ELR (cell line): ENCODE data around the gene NLK.
"Not testable (repeated sequence)": the region's sequence is repeated elsewhere in the genome, so short reads cannot be mapped to it uniquely, and the experiment has no call there.

ENCODE experiments used
- DNase-seq: peaks from one replicate; pipeline ENCODE4 v3.0.0-alpha.2; 2015; ENCODE audit warnings: low read depth

NLK gene

DNA sequence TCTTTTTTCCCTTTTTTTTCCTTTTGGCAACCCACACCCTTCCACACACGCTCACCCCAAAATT lies at the start of gene NLK:
Gene NLK, plus strand, starts transcription at position 21 of the 64 bp plus-strand sequence. CDS start 197 bp downstream, outside the sequence.
- DNase-seq: no peak

DNA sequence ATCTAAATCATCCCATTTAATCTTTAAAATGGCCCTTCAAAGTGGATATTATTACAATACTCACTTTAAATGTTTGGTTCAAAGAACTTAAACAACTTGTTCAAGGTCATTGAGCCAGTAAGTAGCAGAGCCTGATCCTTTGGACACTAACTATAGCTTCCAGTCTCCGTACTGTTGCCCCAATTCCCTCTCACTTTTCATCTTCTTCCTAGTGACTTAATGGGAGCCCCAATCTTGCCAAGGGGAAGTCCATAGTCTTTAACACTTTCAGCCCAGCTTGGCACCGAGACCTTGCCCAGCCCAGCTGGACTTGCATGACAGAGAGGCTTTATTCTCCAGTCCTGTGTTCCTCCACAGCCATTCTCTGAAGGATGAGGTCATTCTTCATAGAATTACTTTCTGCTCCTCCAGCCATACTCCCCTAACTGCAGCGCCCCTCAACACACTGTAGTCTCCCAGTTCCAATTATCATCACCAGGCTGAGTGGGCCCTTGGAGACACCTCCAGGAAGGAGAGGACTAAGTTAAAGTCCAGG lies 49.2 kb upstream of the NLK start:
- DNase-seq: no peak

DNA sequence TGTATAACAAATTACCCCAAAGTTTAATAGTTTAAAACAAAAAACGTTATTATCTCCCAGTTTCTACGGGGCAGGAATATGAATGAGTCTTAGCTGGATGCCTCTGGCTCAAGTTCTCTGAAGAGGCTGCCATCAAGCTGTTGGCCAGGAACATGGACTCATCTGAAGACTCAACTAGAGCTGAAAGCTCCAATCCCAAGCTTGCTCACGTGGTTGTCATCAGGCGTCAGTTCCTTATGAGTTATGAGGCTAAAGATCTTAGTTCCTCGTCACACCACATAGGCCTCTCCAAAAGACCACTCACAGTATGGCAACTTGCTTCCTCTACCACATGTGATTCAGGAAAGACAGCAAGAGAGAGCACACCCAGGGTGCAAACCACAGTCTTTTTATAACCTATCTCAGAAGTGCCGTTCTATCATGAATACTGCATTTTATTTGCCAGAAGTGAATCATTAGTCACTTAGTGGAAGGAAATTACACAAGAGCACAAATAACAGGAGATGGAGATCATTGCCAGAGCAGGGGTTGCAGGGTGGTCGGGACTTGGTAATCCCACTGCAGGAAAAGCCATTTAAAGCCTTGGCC lies 48.7 kb upstream of the NLK start:
- DNase-seq: no peak

DNA sequence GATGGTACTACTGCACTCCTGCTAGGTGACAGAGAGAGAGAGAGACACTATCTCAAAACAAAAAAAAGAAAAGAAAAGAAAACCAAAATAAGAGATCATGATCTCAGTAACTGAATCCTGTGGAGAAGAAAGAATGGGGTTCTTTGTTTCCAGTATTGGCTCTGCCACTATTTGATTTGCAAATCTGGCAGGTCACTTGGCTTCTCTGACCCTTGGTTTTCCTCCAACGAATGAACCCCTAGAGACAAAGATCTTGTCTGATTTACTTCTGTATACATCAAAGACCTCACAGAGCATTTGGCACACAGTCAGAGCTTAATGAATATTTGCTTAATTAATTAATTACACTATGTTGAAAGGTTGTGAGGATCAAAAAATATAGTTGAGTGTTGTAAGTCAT lies 47.9 kb upstream of the NLK start:
- no peak for DNase-seq

DNA sequence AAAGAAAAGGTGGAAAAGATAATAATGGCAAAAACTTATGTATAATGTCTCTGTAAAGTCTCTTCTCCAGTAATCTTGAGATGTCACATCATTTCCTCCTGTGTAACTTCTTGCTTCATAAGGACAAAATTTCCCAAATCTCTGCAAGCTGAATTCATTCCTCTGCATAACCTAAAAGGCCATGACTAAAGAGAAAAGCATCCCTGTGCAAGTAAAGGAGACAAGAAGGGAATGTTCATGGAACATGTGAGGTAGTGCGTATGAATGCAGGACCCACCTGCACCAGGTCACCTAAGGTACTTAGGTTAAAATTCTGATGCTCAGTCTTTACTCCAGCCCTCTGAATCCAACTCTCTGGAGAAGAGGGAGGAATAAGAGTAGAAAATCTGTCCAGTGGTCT lies 46.9 kb upstream of the NLK start:
- DNase-seq: no peak

DNA sequence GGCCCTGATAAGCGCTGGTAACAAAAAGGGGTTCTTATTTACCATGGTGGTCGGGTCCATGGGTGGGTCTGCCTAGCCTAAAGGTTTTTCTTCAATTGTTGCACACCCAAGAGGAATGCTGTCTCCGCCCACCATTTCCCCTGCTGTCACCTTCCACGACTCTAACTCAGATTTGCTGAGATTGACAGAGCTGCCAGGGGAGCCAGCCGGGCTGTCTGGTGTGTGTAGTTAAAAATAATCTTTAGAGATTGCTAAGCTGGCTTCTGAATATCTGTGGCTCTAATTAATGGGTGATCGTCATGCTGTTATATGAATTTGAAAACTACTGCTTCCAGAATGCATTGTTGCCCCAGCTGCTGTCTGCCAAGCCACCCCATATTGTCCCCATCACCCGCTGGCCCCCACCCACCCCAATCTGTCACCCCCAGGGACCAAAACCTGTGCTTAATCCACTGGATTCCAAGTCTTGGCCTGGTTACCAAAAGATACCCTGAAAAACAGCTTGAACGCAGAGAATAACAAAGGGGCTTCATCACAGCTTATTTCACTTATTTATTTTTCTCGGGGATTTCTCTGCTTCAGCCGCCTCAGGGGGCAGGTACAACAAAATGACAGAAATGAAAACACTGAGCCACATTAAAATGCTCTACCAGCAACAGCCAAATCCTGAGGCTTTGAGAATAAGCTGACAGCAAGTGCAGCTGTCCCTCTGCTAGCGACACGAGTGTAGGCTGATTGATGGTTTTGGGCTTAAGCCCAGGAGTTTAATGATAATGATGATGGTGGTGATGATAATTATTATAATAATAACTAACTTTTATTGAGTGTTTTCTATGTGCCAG lies 46.1 kb upstream of the NLK start:
- DNase-seq: no peak

DNA sequence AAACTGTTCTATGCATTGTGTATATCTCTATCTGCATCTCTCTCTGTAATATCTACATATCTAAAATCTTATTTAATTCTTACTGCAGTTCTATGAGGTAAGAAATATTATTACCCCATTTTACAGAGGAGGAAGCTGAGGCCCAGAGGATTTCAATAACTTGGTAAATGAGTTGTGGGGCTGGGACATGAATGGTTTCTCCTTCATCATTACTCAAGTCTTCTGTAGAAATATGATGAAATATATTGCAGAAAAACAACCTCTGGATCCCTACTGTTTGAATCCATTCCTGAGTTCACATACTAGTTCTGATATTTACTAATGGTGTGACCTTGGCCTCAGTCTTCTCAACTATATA lies 45.5 kb upstream of the NLK start:
- DNase-seq: no peak

DNA sequence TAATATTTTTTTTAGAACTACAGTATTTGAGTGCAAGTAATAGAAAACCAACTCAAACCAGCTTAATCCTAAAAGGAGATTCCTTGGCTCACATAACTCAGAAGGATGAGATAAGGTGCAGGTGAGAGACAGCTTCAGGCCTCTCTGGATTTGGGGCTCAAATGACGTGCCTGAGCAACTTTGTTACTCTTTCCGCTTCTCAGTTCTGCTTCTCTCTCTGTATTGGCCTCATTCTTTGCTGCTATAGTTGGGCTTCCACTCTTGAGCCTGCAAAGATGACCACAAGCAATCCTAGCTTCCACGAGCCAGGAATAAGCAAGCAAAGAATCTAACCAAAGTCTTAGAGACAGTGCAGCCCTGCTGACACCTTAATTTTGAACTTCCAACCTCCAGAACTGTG lies 45.0 kb upstream of the NLK start:
- DNase-seq: no peak

DNA sequence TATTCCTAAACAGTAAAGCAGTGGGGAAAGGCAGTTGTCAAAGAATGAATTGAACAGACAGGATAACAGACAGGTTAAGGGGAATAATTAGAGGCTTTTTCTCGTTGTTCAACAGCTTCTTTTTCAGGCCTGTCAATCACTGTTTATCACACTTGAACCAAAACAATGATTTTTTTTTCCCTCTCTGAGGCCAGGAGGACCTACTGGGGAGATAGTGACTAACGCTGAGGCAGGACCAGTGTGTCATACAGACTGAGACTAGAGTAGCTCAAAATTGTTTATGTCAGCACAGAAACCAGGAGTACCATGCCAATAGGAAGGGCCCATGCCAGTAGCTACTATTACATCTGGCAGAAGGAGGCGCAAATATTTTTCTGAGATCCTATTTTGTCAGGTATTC lies 41.3 kb upstream of the NLK start:
- DNase-seq: peak; percentile 48

DNA sequence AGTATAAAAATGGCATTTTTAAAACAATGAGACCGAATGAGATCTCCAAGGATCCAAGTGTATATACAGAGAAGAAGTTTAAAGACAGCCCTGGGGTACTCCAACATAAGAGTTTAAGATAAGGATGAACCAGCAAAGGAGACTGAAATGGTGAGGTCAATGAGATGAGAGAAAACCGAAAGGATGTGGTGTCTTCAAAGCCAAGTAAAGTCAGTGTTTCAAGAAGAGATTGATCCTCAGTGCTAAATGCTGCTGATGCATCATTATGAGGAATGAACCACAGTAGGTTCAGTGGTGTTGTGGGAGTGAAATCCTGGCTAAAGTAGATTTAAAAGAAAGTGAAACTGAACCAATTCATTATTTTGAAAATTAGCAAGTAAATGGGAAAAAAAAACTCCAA lies 38.1 kb upstream of the NLK start:
- no peak for DNase-seq

DNA sequence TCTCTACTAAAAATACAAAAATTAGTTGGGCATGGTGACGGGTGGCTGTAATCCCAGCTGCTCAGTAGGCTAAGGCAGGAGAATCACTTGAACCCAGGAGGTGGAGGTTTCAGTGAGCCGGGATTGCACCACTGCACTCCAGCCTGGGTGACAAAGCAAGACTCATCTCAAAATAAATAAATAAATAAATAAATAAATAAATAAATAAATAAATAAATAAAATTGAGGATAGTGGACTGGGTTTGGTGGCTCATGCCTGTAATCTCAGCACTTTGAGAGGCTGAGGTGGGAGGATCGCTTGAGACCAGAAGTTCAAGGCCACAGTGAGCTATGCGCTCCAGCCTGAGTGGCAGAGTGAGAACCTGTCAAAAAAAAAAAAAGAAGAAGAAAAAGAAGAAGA lies 34.6 kb upstream of the NLK start:
- DNase-seq: not testable (repeated sequence)

DNA sequence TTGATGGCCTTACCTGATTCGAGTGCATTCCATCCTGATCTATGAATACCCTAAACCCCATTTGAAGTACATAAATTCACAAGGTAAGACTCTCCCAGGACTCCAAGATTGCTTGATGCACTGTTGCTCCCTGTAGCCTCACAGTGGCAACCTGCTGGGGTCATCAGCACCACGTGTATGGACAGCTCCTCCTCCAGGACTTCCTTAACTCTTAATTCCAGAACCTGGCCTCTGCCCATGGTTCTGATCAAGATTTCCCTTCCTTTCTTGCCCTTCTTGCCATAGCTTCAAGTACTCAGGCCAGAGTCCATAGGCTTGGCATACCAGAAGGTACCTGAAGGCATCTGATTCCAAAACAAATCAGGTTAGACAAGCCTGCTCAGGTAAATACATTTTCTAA lies 34.0 kb upstream of the NLK start:
- peak; percentile 73 for DNase-seq

DNA sequence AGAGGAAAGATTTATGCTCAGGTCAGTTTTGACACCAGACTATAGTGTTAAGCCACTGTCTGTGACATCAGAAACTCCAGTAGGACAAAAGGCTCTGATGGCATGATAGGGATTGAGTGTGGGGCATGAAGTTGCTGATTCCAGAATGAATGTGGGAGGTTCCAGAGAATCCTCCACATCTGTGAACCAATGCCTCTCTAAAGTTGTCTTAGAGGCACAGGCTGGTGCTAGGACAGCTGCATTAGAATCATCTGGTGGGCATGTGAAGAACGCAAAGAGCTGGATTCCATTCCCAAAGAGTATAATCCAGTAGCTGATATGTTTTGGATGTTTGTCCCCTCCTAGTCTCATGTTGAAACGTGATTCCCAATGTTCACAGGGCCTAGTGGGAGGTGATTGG lies 32.1 kb upstream of the NLK start:
- no peak for DNase-seq

DNA sequence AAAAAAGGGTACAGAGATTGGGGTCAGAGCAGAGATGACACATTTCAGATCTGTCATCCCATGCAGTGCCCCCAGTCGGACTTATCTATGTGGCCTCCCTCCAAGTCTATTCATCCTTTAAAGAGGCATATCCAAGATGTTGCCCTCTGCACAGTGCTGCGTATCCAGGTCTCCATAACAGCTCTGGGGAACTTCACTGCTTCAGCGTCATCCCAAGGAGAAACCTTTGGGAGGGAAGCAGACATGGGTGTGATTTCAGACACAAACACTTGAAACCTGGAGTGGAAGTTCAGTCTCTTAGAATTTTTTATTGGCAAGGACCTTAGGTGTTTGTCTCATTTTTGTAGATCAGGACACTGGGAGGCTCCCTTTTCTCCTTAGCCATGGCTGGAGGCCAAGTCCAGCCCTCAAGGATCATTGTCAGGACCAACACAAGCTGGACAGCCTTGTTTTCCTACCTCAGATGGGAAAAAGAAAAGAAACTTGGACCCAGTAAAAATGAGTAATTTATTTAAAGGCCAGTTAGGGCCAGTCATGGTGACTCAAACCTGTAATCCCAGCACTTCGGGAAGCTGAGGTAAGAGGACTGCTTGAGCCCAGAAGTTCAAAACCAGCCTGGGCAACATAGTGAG lies 23.9 kb upstream of the NLK start:
- peak; percentile 54 for DNase-seq

DNA sequence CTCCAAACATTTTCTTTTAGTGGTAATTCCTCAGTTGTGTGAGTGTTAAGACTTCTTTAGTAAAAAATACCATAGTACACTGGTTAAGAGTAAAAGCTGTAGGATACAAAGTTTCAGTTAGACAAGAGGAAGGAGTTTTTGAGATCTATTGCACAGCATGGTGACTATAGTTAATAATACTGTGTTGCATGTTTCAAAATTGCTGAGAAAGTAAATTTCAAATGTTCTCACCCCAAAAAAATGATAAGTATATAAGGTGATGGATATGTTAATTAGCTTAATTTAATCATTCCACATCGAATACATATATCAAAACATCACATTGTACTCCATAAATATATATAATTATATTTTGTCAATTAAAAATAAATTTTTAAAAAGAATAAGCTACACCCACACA lies 22.0 kb upstream of the NLK start:
- no peak for DNase-seq

DNA sequence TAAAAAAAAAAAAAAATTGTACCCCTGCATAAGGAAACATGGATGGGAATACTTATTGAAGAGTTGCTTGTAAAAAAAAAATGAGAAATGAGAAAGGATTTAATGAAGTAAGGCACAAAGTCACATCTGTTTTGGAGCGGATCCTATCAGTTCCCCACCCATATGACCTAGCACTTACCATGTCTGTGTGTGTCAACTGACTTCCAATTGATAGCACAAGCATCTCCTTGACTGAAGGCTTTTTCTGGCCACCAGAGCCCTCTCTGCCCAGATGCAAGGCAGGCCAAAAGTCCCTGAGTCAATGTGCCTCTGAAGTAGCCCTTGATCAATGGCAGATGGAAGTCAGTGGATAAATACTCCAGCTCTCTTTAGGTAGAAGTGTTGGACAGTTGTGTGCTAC lies 13.4 kb upstream of the NLK start:
- DNase-seq: no peak

DNA sequence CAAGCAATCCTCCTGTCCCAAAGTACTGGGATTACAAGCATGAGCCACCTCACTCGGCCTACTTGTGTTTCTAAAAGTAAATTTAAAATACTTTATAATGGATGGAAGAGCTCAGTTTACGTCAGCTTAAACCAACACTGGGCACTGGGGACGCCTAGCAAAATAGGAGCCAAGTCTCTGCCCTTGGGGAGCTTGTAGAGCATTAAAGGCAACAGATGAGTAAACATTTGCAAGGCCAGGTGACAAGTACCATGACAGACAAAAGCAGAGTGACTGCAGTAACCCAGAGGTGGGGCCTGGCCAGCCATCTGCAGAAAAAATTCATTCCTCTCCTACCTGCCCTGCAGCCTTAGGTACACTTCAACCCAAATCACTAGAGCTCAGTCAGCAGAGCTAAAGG lies 12.1 kb upstream of the NLK start:
- no peak for DNase-seq

DNA sequence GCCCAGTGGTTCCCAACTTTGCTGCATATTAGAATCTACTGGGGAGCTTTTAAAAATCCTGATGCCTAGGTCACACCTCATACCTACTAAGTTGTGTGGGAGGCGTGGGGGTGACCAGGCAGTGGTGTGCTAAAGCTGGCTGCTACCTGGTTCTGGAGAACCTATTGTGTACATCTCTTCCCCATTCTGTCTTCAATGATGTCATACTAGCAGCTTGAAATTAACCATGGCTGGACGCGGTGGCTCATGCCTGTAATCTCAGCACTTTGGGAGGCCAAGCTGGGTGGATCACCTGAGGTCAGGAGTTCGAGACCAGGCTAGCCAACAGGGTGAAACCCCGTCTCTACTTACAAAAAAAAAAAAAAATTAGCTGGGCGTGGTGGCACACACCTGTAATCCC lies 11.3 kb upstream of the NLK start:
- no peak for DNase-seq

DNA sequence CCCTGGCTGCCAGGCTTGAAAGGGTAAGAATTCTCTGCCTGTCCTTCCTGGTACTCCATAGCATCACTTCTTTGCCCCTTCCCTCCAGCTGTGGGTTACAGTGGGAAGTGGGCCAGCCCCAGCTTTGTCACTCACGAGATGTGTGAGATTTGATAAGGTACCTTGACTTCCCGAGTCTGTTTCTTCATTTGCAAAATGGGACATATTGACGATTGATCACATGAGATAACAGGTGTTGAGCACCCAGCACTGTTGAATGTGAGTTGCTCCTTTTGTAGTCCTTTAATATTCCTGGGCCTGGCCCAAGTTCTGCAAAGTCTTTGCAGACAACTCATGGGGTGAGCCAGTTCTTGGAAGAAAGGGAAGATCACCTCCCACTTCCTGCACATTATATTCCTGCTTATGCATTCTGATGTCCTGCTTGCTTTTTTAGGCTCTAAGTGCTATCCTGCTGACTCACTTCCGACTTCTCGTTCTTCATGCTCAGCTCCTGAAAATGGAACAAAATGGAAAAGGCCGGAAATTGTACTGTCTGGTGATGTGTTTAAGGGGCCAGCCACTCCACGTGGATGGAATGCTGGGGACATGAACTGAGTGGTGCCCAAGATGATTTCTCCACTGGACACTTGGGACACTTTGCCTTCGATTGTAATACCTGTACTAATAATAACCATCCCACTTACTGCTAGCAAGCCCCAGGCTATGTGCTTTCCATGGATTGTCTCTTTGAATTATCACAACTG lies 8.3 kb upstream of the NLK start:
- peak; percentile 97 for DNase-seq

DNA sequence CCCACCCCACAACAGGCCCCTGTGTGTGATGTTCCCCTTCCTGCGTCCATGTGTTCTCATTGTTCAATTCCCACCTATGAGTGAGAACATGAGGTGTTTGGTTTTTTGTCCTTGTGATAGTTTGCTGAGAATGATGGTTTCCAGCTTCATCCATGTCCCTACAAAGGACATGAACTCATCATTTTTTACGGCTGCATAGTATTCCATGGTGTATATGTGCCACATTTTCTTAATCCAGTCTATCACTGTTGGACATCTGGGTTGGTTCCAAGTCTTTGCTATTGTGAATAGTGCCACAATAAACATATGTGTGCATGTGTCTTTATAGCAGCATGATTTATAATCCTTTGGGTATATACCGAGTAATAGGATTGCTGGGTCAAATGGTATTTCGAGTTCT lies 7.0 kb upstream of the NLK start:
- DNase-seq: not testable (repeated sequence)

DNA sequence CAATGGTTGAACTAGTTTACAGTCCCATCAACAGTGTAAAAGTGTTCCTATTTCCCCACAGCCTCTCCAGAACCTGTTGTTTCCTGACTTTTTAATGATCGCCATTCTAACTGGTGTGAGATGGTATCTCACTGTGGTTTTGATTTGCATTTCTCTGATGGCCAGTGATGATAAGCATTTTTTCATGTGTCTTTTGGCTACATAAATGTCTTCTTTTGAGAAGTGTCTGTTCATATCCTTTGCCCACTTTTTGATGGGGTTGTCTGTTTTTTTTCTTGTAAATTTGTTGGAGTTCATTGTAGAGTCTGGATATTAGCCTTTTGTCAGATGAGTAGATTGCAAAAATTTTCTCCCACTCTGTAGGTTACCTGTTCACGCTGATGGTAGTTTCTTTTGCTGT lies 6.6 kb upstream of the NLK start:
- not testable (repeated sequence) for DNase-seq

DNA sequence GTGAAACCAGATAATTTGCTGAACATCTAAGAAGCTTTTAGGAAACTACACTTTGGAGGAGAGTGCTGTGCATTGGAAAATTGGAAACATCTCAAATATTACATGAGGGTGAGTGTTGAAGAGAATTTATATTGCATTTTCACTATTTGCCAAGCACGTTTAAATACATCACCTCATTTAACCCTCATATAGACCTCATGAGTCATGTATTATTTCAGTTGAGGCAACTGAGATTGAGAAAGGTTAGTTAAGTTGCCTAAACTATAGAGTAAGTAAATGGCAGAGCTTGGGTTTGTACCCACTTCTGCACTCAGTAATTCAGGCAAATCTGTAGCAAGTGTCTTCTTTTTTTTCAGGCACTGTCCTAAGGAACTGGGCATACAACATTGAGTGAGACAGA lies 3.7 kb upstream of the NLK start:
- peak; percentile 42 for DNase-seq

DNA sequence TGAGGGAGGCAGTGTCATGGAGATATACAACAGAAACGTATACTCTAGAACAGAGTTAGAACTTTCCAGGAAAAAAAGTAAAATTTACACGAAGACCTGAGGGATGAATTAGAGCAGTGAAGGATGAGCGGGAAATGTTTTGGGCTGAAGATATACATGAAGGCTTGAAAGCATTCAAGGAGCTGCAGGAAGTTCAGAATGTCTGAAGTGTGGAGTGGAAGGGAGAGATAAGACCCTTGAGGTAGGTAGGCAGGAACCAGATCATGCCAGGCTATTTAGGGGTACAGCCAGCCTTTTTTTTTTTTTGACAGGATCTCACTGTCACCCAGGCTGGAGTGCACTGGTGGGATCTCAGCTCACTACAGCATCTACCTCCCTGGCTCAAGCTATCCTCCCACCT lies 3.2 kb upstream of the NLK start:
- DNase-seq: no peak
